KMS-11 (cell line): ENCODE measurements around the gene ELF1.

Experiments
- H2AFZ ChIP-seq: fragments of 200-600 bp; sonication (generic); 2 replicates; pipeline ENCODE4 v1.6.1; 2016; ENCODE audit warnings: antibody characterized with exemption, mixed run types, low read depth
- H3K27ac ChIP-seq: fragments of 200-600 bp; sonication (generic); 2 replicates; pipeline ENCODE4 v1.6.1; 2016; ENCODE audit warnings: mild to moderate bottlenecking, mixed run types
- H3K27me3 ChIP-seq: fragments of 200-600 bp; sonication (generic); 2 replicates; pipeline ENCODE4 v1.6.1; 2017; ENCODE audit warnings: mild to moderate bottlenecking, low read depth, mixed run types, moderate library complexity; ENCODE audit not compliant: insufficient read depth
- H3K36me3 ChIP-seq: fragments of 200-600 bp; sonication (generic); 2 replicates; pipeline ENCODE4 v1.6.1; 2017; ENCODE audit warnings: mild to moderate bottlenecking, mixed run types; ENCODE audit not compliant: insufficient read depth
- H3K4me1 ChIP-seq: fragments of 200-600 bp; sonication (generic); 2 replicates; pipeline ENCODE4 v1.6.1; 2016; ENCODE audit warnings: mild to moderate bottlenecking, low read depth, mixed run types; ENCODE audit not compliant: poor library complexity, severe bottlenecking
- H3K4me2 ChIP-seq: fragments of 200-600 bp; sonication (generic); 2 replicates; pipeline ENCODE4 v1.7.0; 2016; ENCODE audit warnings: mild to moderate bottlenecking, mixed run types
- H3K4me3 ChIP-seq: fragments of 200-600 bp; sonication (generic); IDR thresholded peaks from 2 replicates; pipeline ENCODE4 v1.6.1; 2017; ENCODE audit warnings: low read depth, low read length, mixed read lengths; ENCODE audit not compliant: insufficient read depth
- H3K79me2 ChIP-seq: fragments of 200-600 bp; sonication (generic); 2 replicates; pipeline ENCODE4 v1.6.1; 2016; ENCODE audit warnings: low read depth, mixed run types; ENCODE audit not compliant: insufficient read depth
- H3K9ac ChIP-seq: fragments of 200-600 bp; sonication (generic); 2 replicates; pipeline ENCODE4 v1.6.1; 2016; ENCODE audit warnings: mild to moderate bottlenecking, mixed run types
- H4K20me1 ChIP-seq: fragments of 200-600 bp; sonication (generic); 2 replicates; pipeline ENCODE4 v1.6.1; 2016; ENCODE audit warnings: mild to moderate bottlenecking, mixed run types; ENCODE audit not compliant: insufficient read depth
- CTCF ChIP-seq: fragments of 200-600 bp; sonication (generic); conservative IDR thresholded peaks from 2 replicates; pipeline ENCODE4 v1.6.1; 2017; ENCODE audit warnings: low read depth, mild to moderate bottlenecking, antibody characterized with exemption, low read length, moderate library complexity, mixed read lengths

ELF1 gene

GRCh38 chr13:41028051-41028450 is 8.9 kb upstream of the ELF1 start:
- no peaks in the 10 kb centered on the region for H3K36me3 ChIP-seq
- peaks cover 11% of the 10 kb centered on the region; the same call in 1 of the 2 replicates for H3K79me2 ChIP-seq
- TF ChIP-seq CTCF = no peak
- H2AFZ ChIP-seq = no peak overlapping the region
- no peak overlapping the region for H3K27ac ChIP-seq
- H3K4me2 ChIP-seq = no peak overlapping the region
- no peaks in the 10 kb centered on the region for H3K27me3 ChIP-seq
- no peaks in the 10 kb centered on the region for H4K20me1 ChIP-seq
- H3K4me1 ChIP-seq = peaks cover 6% of the 10 kb centered on the region
- no peak overlapping the region for H3K4me3 ChIP-seq
- no peak overlapping the region for H3K9ac ChIP-seq

GRCh38 chr13:41026788-41027187 is 7.7 kb upstream of the ELF1 start:
- no peak overlapping the region for H3K4me2 ChIP-seq
- H3K27me3 ChIP-seq = no peaks in the 10 kb centered on the region
- no peak overlapping the region for H3K4me3 ChIP-seq
- H2AFZ ChIP-seq = no peak overlapping the region
- no peak overlapping the region for H3K9ac ChIP-seq
- H3K27ac ChIP-seq = no peak overlapping the region
- H3K4me1 ChIP-seq = peaks cover 6% of the 10 kb centered on the region
- no peak for TF ChIP-seq CTCF
- no peaks in the 10 kb centered on the region for H4K20me1 ChIP-seq
- H3K79me2 ChIP-seq = peaks cover 14% of the 10 kb centered on the region; the same call in 1 of the 2 replicates
- no peaks in the 10 kb centered on the region for H3K36me3 ChIP-seq

GRCh38 chr13:41025518-41025917 is 6.4 kb upstream of the ELF1 start:
- Histone ChIP-seq H3K27ac (no peak overlapping the region), H3K9ac (no peak overlapping the region), H3K4me3 (no peak overlapping the region), H4K20me1 (no peaks in the 10 kb centered on the region), H3K79me2 (peaks cover 24% of the 10 kb centered on the region), H3K4me1 (peaks cover 15% of the 10 kb centered on the region), H2AFZ (no peak overlapping the region), H3K4me2 (no peak overlapping the region), H3K36me3 (no peaks in the 10 kb centered on the region), H3K27me3 (no peaks in the 10 kb centered on the region)
- TF ChIP-seq CTCF = no peak

GRCh38 chr13:41019578-41020347 is 647 bp upstream of the ELF1 start:
- TF ChIP-seq CTCF = no peak
- H3K4me1 ChIP-seq = peaks cover 35% of the 10 kb centered on the region
- peaks cover 78% of the 10 kb centered on the region for H3K79me2 ChIP-seq
- H3K4me3 ChIP-seq = no peak overlapping the region
- H3K27ac ChIP-seq = peak overlapping the region; percentile 97
- H3K9ac ChIP-seq = 0 out of 2 replicates have a peak overlapping the region, but pooled peaks have one; percentile 9
- H3K4me2 ChIP-seq = peak overlapping the region; percentile 65
- H4K20me1 ChIP-seq = no peaks in the 10 kb centered on the region
- H2AFZ ChIP-seq = no peak overlapping the region
- H3K36me3 ChIP-seq = no peaks in the 10 kb centered on the region
- no peaks in the 10 kb centered on the region for H3K27me3 ChIP-seq
